HepG2 (cell line): Measurements from ENCODE around the gene GOLGB1. TPM values are rescaled to one million over a fixed set of nuclear protein-coding genes. Genes with fewer than 3 reads are reported as not detected.

Experiments used
- ATAC-seq: fragments of 200-7000 bp; cut with Tn5 transposase; 3 replicates; pipeline ENCODE4 v1.9.1; 2020; ENCODE audit warnings: mild to moderate bottlenecking, moderate library complexity
- BruUV-seq: library from RNA; stranded (reverse); fragments of 400-500 nt; replicated peaks from 2 replicates; lab custom pipeline; 2021; lab: Mats Ljungman, UMichigan
- CTCF ChIA-PET: fragments of 300-600 bp; formaldehyde crosslinking; extraction: SDS; loops from one replicate; lab custom pipeline; 2021; ENCODE audit warnings: low total read pairs, inconsistent platforms, low intra/inter-chr PET ratio; lab: Yijun Ruan, JAX
- POLR2A ChIA-PET: fragments of 350-600 bp; sonication (Branson Sonifier 250); formaldehyde crosslinking; loops from one replicate; lab custom pipeline; 2020; ENCODE audit warnings: antibody characterized with exemption, inconsistent platforms; lab: Yijun Ruan, JAX
- DNase-seq: peaks from one replicate; pipeline ENCODE4 v3.0.0-alpha.2; 2015; ENCODE audit warnings: low spot score
- FAIRE-seq: peaks from 3 replicates; lab custom pipeline; 2011; peaks lifted over from hg19 to GRCh38; lab: Jason Lieb, UNC
- H2AFZ ChIP-seq: one replicate; pipeline ENCODE4 v1.6.1; 2011; ENCODE audit warnings: low read length, inconsistent platforms
- H3K27ac ChIP-seq: fragments of 300-600 bp; 3 replicates; pipeline ENCODE4 v1.8.0; 2011; ENCODE audit warnings: mixed run types, mild to moderate bottlenecking, mixed read lengths, low read length, inconsistent platforms; ENCODE audit not compliant: insufficient read depth; ENCODE audit errors: extremely low read length
- H3K27me3 ChIP-seq, 2 experiments: fragments of 200-600 bp in 1 of 2; 2 replicates in 1 of 2; 3 replicates in 1 of 2; pipeline versions ENCODE4 v1.6.0 to v1.8.0; 2011; ENCODE audit warnings: low read length in 2 of 2, mild to moderate bottlenecking in 2 of 2, moderate library complexity in 2 of 2, inconsistent platforms in 1 of 2; ENCODE audit not compliant: insufficient read depth in 2 of 2, control insufficient read depth in 1 of 2
- H3K36me3 ChIP-seq, 2 experiments: fragments of 200-600 bp in 1 of 2; replicated peaks in 1 of 2; 2 replicates in 1 of 2; 3 replicates in 1 of 2; pipeline versions ENCODE4 v1.5.1 to v1.8.0; 2011; ENCODE audit warnings: low read length in 2 of 2, inconsistent platforms in 1 of 2; ENCODE audit not compliant: insufficient read depth in 2 of 2, control insufficient read depth in 1 of 2
- H3K4me1 ChIP-seq: 2 replicates; pipeline ENCODE4 v1.5.1; 2012; ENCODE audit warnings: low read length, inconsistent platforms; ENCODE audit not compliant: insufficient read depth
- H3K4me2 ChIP-seq: 2 replicates; pipeline ENCODE4 v1.6.0; 2011; ENCODE audit warnings: low read depth, low read length, inconsistent platforms
- H3K4me3 ChIP-seq, 3 experiments: fragments of 200-600 bp in 1 of 3; sonication (generic), shearing (Covaris generic) in 1 of 3; replicated peaks in 1 of 3; 2 replicates each; pipeline ENCODE4 v1.5.1; 2011 to 2016; ENCODE audit warnings: low read length in 3 of 3, inconsistent platforms in 2 of 3, low read depth in 2 of 3, mild to moderate bottlenecking in 2 of 3, control low read depth in 1 of 3, mixed read lengths in 1 of 3; ENCODE audit not compliant: insufficient read depth in 1 of 3
- H3K79me2 ChIP-seq: one replicate; pipeline ENCODE4 v1.6.1; 2011; ENCODE audit warnings: low read length, inconsistent platforms; ENCODE audit not compliant: insufficient read depth
- H3K9ac ChIP-seq: 2 replicates; pipeline ENCODE4 v1.6.0; 2011; ENCODE audit warnings: mild to moderate bottlenecking, low read depth, low read length, inconsistent platforms; ENCODE audit not compliant: insufficient read depth
- H3K9me3 ChIP-seq: 2 replicates; pipeline ENCODE4 v1.5.1; 2012; ENCODE audit warnings: mild to moderate bottlenecking, low read length
- H4K20me1 ChIP-seq: 2 replicates; pipeline ENCODE4 v1.6.0; 2011; ENCODE audit warnings: inconsistent platforms, mild to moderate bottlenecking, low read length, moderate library complexity; ENCODE audit not compliant: insufficient read depth
- BCL3 ChIP-seq: sonication (generic); formaldehyde crosslinking; IDR thresholded peaks from 2 replicates; pipeline ENCODE4 v1.5.1; 2020; ENCODE audit warnings: mild to moderate bottlenecking, missing genetic modification reagents, moderate library complexity
- DPF2 ChIP-seq: sonication (generic); formaldehyde crosslinking; IDR thresholded peaks from 2 replicates; pipeline ENCODE4 v1.4.0; 2020; ENCODE audit warnings: mild to moderate bottlenecking, low read depth, missing genetic modification reagents, borderline replicate concordance
- HOXA9 ChIP-seq: sonication (generic); formaldehyde crosslinking; IDR thresholded peaks from 2 replicates; pipeline ENCODE4 v1.8.1; 2022; ENCODE audit warnings: missing genetic modification reagents, mild to moderate bottlenecking, moderate library complexity, borderline replicate concordance
- JUN ChIP-seq: sonication (generic); formaldehyde crosslinking; IDR thresholded peaks from 2 replicates; pipeline ENCODE4 v1.4.0; 2020; ENCODE audit warnings: mild to moderate bottlenecking, missing genetic modification reagents
- KDM2A ChIP-seq: sonication (generic); formaldehyde crosslinking; IDR thresholded peaks from 2 replicates; pipeline ENCODE4 v1.4.0; 2020; ENCODE audit warnings: low read depth, missing genetic modification reagents, borderline replicate concordance
- KDM5B ChIP-seq: sonication (generic); formaldehyde crosslinking; IDR thresholded peaks from 2 replicates; pipeline ENCODE4 v1.4.0; 2020; ENCODE audit warnings: missing genetic modification reagents, mild to moderate bottlenecking, borderline replicate concordance
- MBD4 ChIP-seq: IDR thresholded peaks from 2 replicates; pipeline ENCODE4 v1.6.1; 2012; ENCODE audit warnings: low read length, inconsistent platforms, borderline replicate concordance
- MTERF4 ChIP-seq: sonication (generic); formaldehyde crosslinking; IDR thresholded peaks from 2 replicates; pipeline ENCODE4 v1.8.0; 2023; ENCODE audit warnings: mild to moderate bottlenecking, missing genetic modification reagents
- PRDM10 ChIP-seq: sonication (generic); formaldehyde crosslinking; IDR thresholded peaks from 2 replicates; pipeline ENCODE4 v1.4.0; 2020; ENCODE audit warnings: low read depth, missing genetic modification reagents
- SNAPC5 ChIP-seq: sonication (generic); formaldehyde crosslinking; IDR thresholded peaks from 2 replicates; pipeline ENCODE4 v1.8.1; 2023; ENCODE audit warnings: mild to moderate bottlenecking, missing genetic modification reagents, borderline replicate concordance
- ZBTB37 ChIP-seq: sonication (generic); formaldehyde crosslinking; IDR thresholded peaks from 2 replicates; pipeline ENCODE4 v1.4.0; 2020; ENCODE audit warnings: mild to moderate bottlenecking, missing genetic modification reagents
- ZBTB43 ChIP-seq: sonication (generic); formaldehyde crosslinking; conservative IDR thresholded peaks from 2 replicates; pipeline ENCODE4 v1.4.0; 2020; ENCODE audit warnings: missing genetic modification reagents
- ZNF784 ChIP-seq: sonication (generic); formaldehyde crosslinking; IDR thresholded peaks from 2 replicates; pipeline ENCODE4 v1.5.1; 2020; ENCODE audit warnings: missing genetic modification reagents, mild to moderate bottlenecking, borderline replicate concordance
- WGBS: methylation state at CpG from one replicate; pipeline ENCODE4 v1.1.6; 2017; ENCODE audit warnings: low lambda C conversion rate; 5-methylcytosine and 5-hydroxymethylcytosine counted together
- in situ Hi-C: cut with HindIII; loops from 2 replicates; pipeline ENCODE4 v1.10.0; 2017; ENCODE audit warnings: low pct_unique_long_range_greater_than_20kb; ENCODE audit not compliant: extremely low pct_ligation_motif_present
- intact Hi-C: fragments of 100-400 bp; cut with micrococcal nuclease; formaldehyde crosslinking; loops from one replicate; pipeline ENCODE4 v1.10.0; 2022; ENCODE audit not compliant: unreplicated experiment
- polyA plus RNA-seq, 8 experiments: library from polyadenylated mRNA; depleted of rRNA in 3 of 8; stranded (reverse) in 7 of 8; unstranded in 1 of 8; fragments of >200 nt; fragmentation: Illumina TruSeq in 4 of 8; extraction: Trizol in 4 of 8; gene quantifications; 2 replicates each; pipeline versions ENCODE4 v1.2.1 to v1.2.3, GENCODE V29; 2011 to 2016; ENCODE audit warnings: low read depth in 4 of 8, missing spikeins in 1 of 8, mixed read lengths in 1 of 8; ENCODE audit not compliant: insufficient read depth in 1 of 8
- total RNA-seq, 5 experiments: library from RNA; depleted of rRNA; stranded (reverse); fragments of >200 nt; fragmentation: Illumina TruSeq; extraction: Trizol; gene quantifications; 2 replicates each; pipeline ENCODE4 v1.2.3, GENCODE V29; 2016; ENCODE audit warnings: low read depth in 1 of 5

The GOLGB1 gene
- total and polyA plus RNA-seq, 2 of the 13 experiments (the other 11 are each of a cell fraction or from before 2014, with no cell fraction given): 13.1 to 39.5 TPM

- H3K27me3 ChIP-seq: no peaks in the 10 kb centered on the region
- no peak overlapping the region for H3K27ac ChIP-seq
- H3K36me3 ChIP-seq: peaks cover 17 to 51% of the 10 kb centered on the region in 2 experiments
- H2AFZ ChIP-seq: no peak overlapping the region
- H3K9ac ChIP-seq: no peak overlapping the region
- BruUV-seq: no TSS peak
- H3K4me2 ChIP-seq: no peak overlapping the region
- intact Hi-C loops (no loop called here), in situ Hi-C loops (no loop called here)
- no peaks in the 10 kb centered on the region for H4K20me1 ChIP-seq
- ChIA-PET CTCF (no interaction called here), POLR2A (no interaction called here)
- no peaks in the 10 kb centered on the region for H3K9me3 ChIP-seq
- WGBS: 92% methylated on average over 2 of the region's 2 CpGs
- H3K4me3 ChIP-seq: no peak overlapping the region
- no peaks in the 10 kb centered on the region for H3K79me2 ChIP-seq
- ATAC-seq: no peak
- no peaks in the 10 kb centered on the region for H3K4me1 ChIP-seq
- no peak for FAIRE-seq
- DNase-seq: no peak
- no peak for TF ChIP-seq ZBTB43 (CRISPR knock-in tag)
- no peak for TF ChIP-seq BCL3
- no peak for TF ChIP-seq HOXA9
- no peak for TF ChIP-seq MBD4
- TF ChIP-seq ZBTB37 (CRISPR knock-in tag): no peak
- TF ChIP-seq KDM5B (CRISPR knock-in tag): no peak
- no peak for TF ChIP-seq KDM2A (CRISPR knock-in tag)
- TF ChIP-seq MTERF4 (CRISPR knock-in tag): no peak
- TF ChIP-seq JUN (CRISPR knock-in tag): no peak
- TF ChIP-seq DPF2 (CRISPR knock-in tag): no peak
- TF ChIP-seq PRDM10: no peak
- TF ChIP-seq SNAPC5 (CRISPR knock-in tag): no peak
- TF ChIP-seq ZNF784 (CRISPR knock-in tag): no peak
These were observed 58.6 kb downstream of the GOLGB1 start for GRCh38 chr3:121690777-121691405.
